Left ventricle myocardium superior (tissue), 1 donor: Measurements from ENCODE around the gene RNH1. TPM values are rescaled to one million over a fixed set of nuclear protein-coding genes. Genes with fewer than 3 reads are reported as not detected.
A peak's percentile ranks its signal among the peaks of the same experiment; 100 is the strongest.

Experiments
- ATAC-seq: fragments of 200-7000 bp; cut with Tn5 transposase; one replicate; pipeline ENCODE4 v1.9.1; 2020; ENCODE audit warnings: mild to moderate bottlenecking, moderate library complexity
- DNase-seq: peaks from one replicate; pipeline ENCODE4 v3.0.0-alpha.2; 2020
- intact Hi-C: fragments of 100-400 bp; cut with micrococcal nuclease; formaldehyde crosslinking; loops from one replicate; pipeline ENCODE4 v1.11.0; 2022
- total RNA-seq: library from RNA; stranded (reverse); fragmentation: NEBNext Ultra II Directional; extraction: Animal tissue kit (Norgen Biotek cat#: 25700); gene quantifications from one replicate; pipeline ENCODE4 v1.2.1, GENCODE V29; 2021
- donor health status: DM: no; HTN: yes; CAD: no; lungs with severe emphysema.

The RNH1 gene
- total RNA-seq, 1 donor from 2014 or later, result 171 TPM

- DNase-seq, result no peak
- no peak for ATAC-seq
- intact Hi-C loops, result no loop called here
Measured at GRCh38 chr11:452916-453527, 54.0 kb downstream of the RNH1 start.

GRCh38 chr11:452203-452744 is 54.8 kb downstream of the RNH1 start:
- no peak for DNase-seq
- ATAC-seq, result no peak
- intact Hi-C loops, result no loop called here

GRCh38 chr11:451738-452137 is 55.3 kb downstream of the RNH1 start:
- ATAC-seq, result no peak
- intact Hi-C loops, result no loop called here
- no peak for DNase-seq

GRCh38 chr11:450809-451451 is 56.1 kb downstream of the RNH1 start:
- ATAC-seq (peak; percentile 0), DNase-seq (peak; percentile 68)
- intact Hi-C loops, result no loop called here

GRCh38 chr11:449889-450808 is 56.9 kb downstream of the RNH1 start, which contains the start of gene PTDSS2:
TSS of gene PTDSS2 (plus strand) at chr11:450279. CDS start at chr11:450456, 177 bp downstream.
- intact Hi-C loops, result no loop called here
- peak; percentile 90 for ATAC-seq
- DNase-seq, result peak; percentile 97

GRCh38 chr11:447923-448731 is 58.9 kb downstream of the RNH1 start:
- DNase-seq (peak; percentile 98), ATAC-seq (peak; percentile 85)
- intact Hi-C loops, result no loop called here

- ATAC-seq, result no peak
- peak; percentile 21 for DNase-seq
- intact Hi-C loops, result no loop called here
Measured at GRCh38 chr11:446891-447290, 60.2 kb downstream of the RNH1 start.

GRCh38 chr11:445765-446588 is 61.1 kb downstream of the RNH1 start:
- ATAC-seq (no peak), DNase-seq (peak; percentile 28)
- intact Hi-C loops, result no loop called here

Other genes with a start within 250 kb of the RNH1 start
- gene NLRP6, start 228.8 kb downstream of the RNH1 start, total RNA-seq, result 0.32 TPM
- gene PGGHG, start 218.1 kb downstream of the RNH1 start, total RNA-seq, result 7.2 TPM
- not detected for gene IFITM5, start 207.7 kb downstream of the RNH1 start, total RNA-seq
- gene IFITM2, start 199.4 kb downstream of the RNH1 start, total RNA-seq, result 200 TPM
- 101 TPM for gene IFITM1, start 193.2 kb downstream of the RNH1 start, total RNA-seq
- gene IFITM3, start 186.4 kb downstream of the RNH1 start, total RNA-seq, result 259 TPM
- gene B4GALNT4, start 137.7 kb downstream of the RNH1 start, total RNA-seq, result 0.50 TPM
- 0.84 TPM for gene PKP3, start 113.0 kb downstream of the RNH1 start, total RNA-seq
- 47.5 TPM for gene SIGIRR, start 92.2 kb downstream of the RNH1 start, total RNA-seq
- gene ANO9, start 65.2 kb downstream of the RNH1 start, total RNA-seq, result 1.3 TPM
- 31.8 TPM for gene PTDSS2, start 57.0 kb downstream of the RNH1 start, total RNA-seq
- gene HRAS, start 28.3 kb upstream of the RNH1 start, total RNA-seq, result 67.1 TPM
- 0.22 TPM for gene LRRC56, start 30.3 kb upstream of the RNH1 start, total RNA-seq
- 0.20 TPM for gene LMNTD2, start 53.5 kb upstream of the RNH1 start, total RNA-seq
- gene RASSF7, start 53.7 kb upstream of the RNH1 start, total RNA-seq, result 4.6 TPM
- 18.5 TPM for gene PHRF1, start 69.2 kb upstream of the RNH1 start, total RNA-seq
- gene IRF7, start 108.7 kb upstream of the RNH1 start, total RNA-seq, result 14.4 TPM
- not detected for gene CDHR5, start 117.7 kb upstream of the RNH1 start, total RNA-seq
- gene SCT, start 119.9 kb upstream of the RNH1 start, total RNA-seq, result not detected
- gene DRD4, start 130.0 kb upstream of the RNH1 start, total RNA-seq, result not detected
- gene DEAF1, start 188.0 kb upstream of the RNH1 start, total RNA-seq, result 15.9 TPM
- gene TMEM80, start 188.6 kb upstream of the RNH1 start, total RNA-seq, result 9.0 TPM
- 3.3 TPM for gene EPS8L2, start 199.0 kb upstream of the RNH1 start, total RNA-seq
- 103 TPM for gene TALDO1, start 240.2 kb upstream of the RNH1 start, total RNA-seq